Naive thymus-derived CD4-positive, alpha-beta T cell (primary cell): ENCODE results near the gene SPNS3. TPM values are rescaled to one million over a fixed set of nuclear protein-coding genes. Genes with fewer than 3 reads are reported as not detected.

Experiments
- ATAC-seq: fragments of 150-1000 bp; cut with Tn5 transposase; 2 replicates; pipeline ENCODE4 v1.10.0; 2021; ENCODE audit warnings: mild to moderate bottlenecking, moderate library complexity
- CTCF ChIA-PET: fragments of 350-600 bp; sonication (Branson Sonifier 250); formaldehyde crosslinking; loops from one replicate; lab custom pipeline; 2021; ENCODE audit warnings: antibody characterized with exemption; lab: Charles Lee
- POLR2A ChIA-PET: fragments of 350-600 bp; sonication (Branson Sonifier 250); formaldehyde crosslinking; loops from one replicate; lab custom pipeline; 2021; ENCODE audit warnings: antibody characterized with exemption, inconsistent platforms; lab: Charles Lee
- DNase-seq, 9 donors: peaks; one replicate each; pipeline versions ENCODE4 v3.0.0 to v3.0.0-alpha.2; 2020 to 2022; ENCODE audit warnings: mixed read lengths in 1 of 9
- H3K27ac ChIP-seq: one replicate; pipeline ENCODE4 v1.7.0; 2013; ENCODE audit warnings: mild to moderate bottlenecking, low read depth, low read length, moderate library complexity
- H3K27me3 ChIP-seq, 2 donors: one replicate each; pipeline ENCODE4 v1.7.0; 2013; ENCODE audit warnings: low read length in 2 of 2, mild to moderate bottlenecking in 2 of 2, moderate library complexity in 2 of 2; ENCODE audit not compliant: control insufficient read depth in 2 of 2, insufficient read depth in 2 of 2
- H3K36me3 ChIP-seq, 3 experiments: 1 replicate in 2 of 3; 2 replicates in 1 of 3; pipeline ENCODE4 v1.7.0; 2013; ENCODE audit warnings: low read length in 3 of 3, mild to moderate bottlenecking in 3 of 3, moderate library complexity in 1 of 3; ENCODE audit not compliant: insufficient read depth in 3 of 3, control insufficient read depth in 2 of 3
- H3K4me1 ChIP-seq, 2 donors: one replicate each; pipeline ENCODE4 v1.7.0; 2013; ENCODE audit warnings: low read length in 2 of 2, mild to moderate bottlenecking in 2 of 2, moderate library complexity in 1 of 2; ENCODE audit not compliant: control insufficient read depth in 2 of 2, insufficient read depth in 2 of 2
- H3K4me3 ChIP-seq: 2 replicates; pipeline ENCODE4 v1.7.0; 2013; ENCODE audit warnings: mild to moderate bottlenecking, low read length
- H3K9me3 ChIP-seq, 3 experiments: 1 replicate in 2 of 3; 2 replicates in 1 of 3; pipeline ENCODE4 v1.7.0; 2013; ENCODE audit warnings: low read length in 3 of 3; ENCODE audit not compliant: control insufficient read depth in 2 of 3
- H3K27ac Mint-ChIP-seq, 9 donors: one replicate each; pipeline ENCODE4 v1.8.0; 2020 to 2022; ENCODE audit warnings: mixed read lengths in 9 of 9, mild to moderate bottlenecking in 8 of 9, moderate library complexity in 5 of 9, inconsistent platforms in 2 of 9
- H3K27me3 Mint-ChIP-seq, 5 donors: one replicate each; pipeline ENCODE4 v1.8.0; 2021 to 2022; ENCODE audit warnings: mixed read lengths in 5 of 5, mild to moderate bottlenecking in 1 of 5
- H3K36me3 Mint-ChIP-seq, 5 donors: one replicate each; pipeline ENCODE4 v1.8.0; 2020 to 2022; ENCODE audit warnings: mixed read lengths in 5 of 5, mild to moderate bottlenecking in 3 of 5, inconsistent platforms in 1 of 5
- H3K4me1 Mint-ChIP-seq, 7 donors: one replicate each; pipeline ENCODE4 v1.8.0; 2020 to 2022; ENCODE audit warnings: mixed read lengths in 7 of 7, mild to moderate bottlenecking in 3 of 7, inconsistent platforms in 1 of 7
- H3K4me3 Mint-ChIP-seq, 10 donors: one replicate each; pipeline ENCODE4 v1.8.0; 2020 to 2022; ENCODE audit warnings: mild to moderate bottlenecking in 10 of 10, mixed read lengths in 10 of 10, moderate library complexity in 6 of 10, inconsistent platforms in 2 of 10
- H3K9me3 Mint-ChIP-seq, 11 donors: one replicate each; pipeline ENCODE4 v1.8.0; 2020 to 2022; ENCODE audit warnings: mixed read lengths in 11 of 11, mild to moderate bottlenecking in 4 of 11, inconsistent platforms in 1 of 11, moderate library complexity in 1 of 11
- intact Hi-C, 2 donors: fragments of 100-400 bp; cut with micrococcal nuclease; formaldehyde crosslinking; loops; one replicate each; pipeline ENCODE4 v1.15.1; 2023
- polyA plus RNA-seq, 2 donors: library from polyadenylated mRNA; unstranded; fragments of 300-500 nt; fragmentation: Illumina TruSeq; gene quantifications; one replicate each; pipeline ENCODE4 v1.2.3, GENCODE V29; 2021
- total RNA-seq, 6 experiments: library from RNA in 5 of 6; stranded (reverse) in 5 of 6; gene quantifications; 1 replicate in 5 of 6; 2 replicates in 1 of 6; pipeline ENCODE4 v1.2.3 and lab custom pipeline; 2021 to 2026

SPNS3 gene
- total and polyA plus RNA-seq, 7 experiments from 2014 or later: 1.7 to 7.3 (median 5.1) TPM

GRCh38 chr17:4475463-4475862 is 41.7 kb downstream of the SPNS3 start:
- peaks cover 0 to 5% (median 0%) of the 10 kb centered on the region in 5 donors for H3K27me3 Mint-ChIP-seq
- ATAC-seq (no peak), DNase-seq (no peak)
- no peak overlapping the region for H3K4me3 Mint-ChIP-seq
- Histone ChIP-seq H3K27ac (no peak overlapping the region), H3K27me3 (no peaks in the 10 kb centered on the region), H3K4me3 (no peak overlapping the region), H3K9me3 (no peaks in the 10 kb centered on the region), H3K36me3 (no peaks in the 10 kb centered on the region), H3K4me1 (peaks cover 0 to 5% of the 10 kb centered on the region in 2 donors)
- CTCF ChIA-PET: no interaction called here
- POLR2A ChIA-PET: no interaction called here
- no peaks in the 10 kb centered on the region for H3K9me3 Mint-ChIP-seq
- H3K27ac Mint-ChIP-seq: no peak overlapping the region
- peaks cover 0 to 10% (median 7%) of the 10 kb centered on the region in 7 donors for H3K4me1 Mint-ChIP-seq
- H3K36me3 Mint-ChIP-seq: no peaks in the 10 kb centered on the region
- intact Hi-C loops: no loop called here

- Histone ChIP-seq H3K4me3 (no peak overlapping the region), H3K27ac (no peak overlapping the region), H3K36me3 (no peaks in the 10 kb centered on the region), H3K27me3 (no peaks in the 10 kb centered on the region), H3K4me1 (peaks cover 4 to 11% of the 10 kb centered on the region in 2 donors), H3K9me3 (no peaks in the 10 kb centered on the region)
- ChIA-PET POLR2A (no interaction called here), CTCF (no interaction called here)
- ATAC-seq (no peak), DNase-seq (no peak)
- no peaks in the 10 kb centered on the region for H3K9me3 Mint-ChIP-seq
- no peak overlapping the region for H3K27ac Mint-ChIP-seq
- H3K4me3 Mint-ChIP-seq: no peak overlapping the region
- intact Hi-C loops: no loop called here
- H3K4me1 Mint-ChIP-seq: peaks cover 5 to 16% (median 11%) of the 10 kb centered on the region in 7 donors
- peaks cover 0 to 5% (median 0%) of the 10 kb centered on the region in 5 donors for H3K27me3 Mint-ChIP-seq
- no peaks in the 10 kb centered on the region for H3K36me3 Mint-ChIP-seq
Measured at GRCh38 chr17:4476017-4476416, 42.3 kb downstream of the SPNS3 start.

GRCh38 chr17:4476511-4477070 is 42.9 kb downstream of the SPNS3 start:
- intact Hi-C loops: no loop called here
- ATAC-seq (no peak), DNase-seq (no peak)
- no peaks in the 10 kb centered on the region for H3K36me3 ChIP-seq
- Mint-ChIP-seq H3K9me3 (no peaks in the 10 kb centered on the region), H3K27ac (no peak overlapping the region), H3K4me1 (peaks cover 11 to 22% (median 17%) of the 10 kb centered on the region in 7 donors), H3K4me3 (no peak overlapping the region), H3K36me3 (no peaks in the 10 kb centered on the region), H3K27me3 (peaks cover 0 to 5% (median 0%) of the 10 kb centered on the region in 5 donors)
- CTCF ChIA-PET: no interaction called here
- POLR2A ChIA-PET: no interaction called here
- no peak overlapping the region for H3K4me3 ChIP-seq
- H3K27ac ChIP-seq: no peak overlapping the region
- H3K9me3 ChIP-seq: no peaks in the 10 kb centered on the region
- no peaks in the 10 kb centered on the region for H3K27me3 ChIP-seq
- peaks cover 10 to 17% of the 10 kb centered on the region in 2 donors for H3K4me1 ChIP-seq

- DNase-seq: no peak
- Mint-ChIP-seq H3K36me3 (no peaks in the 10 kb centered on the region), H3K9me3 (no peaks in the 10 kb centered on the region), H3K4me3 (no peak overlapping the region), H3K27me3 (peaks cover 0 to 2% (median 0%) of the 10 kb centered on the region in 5 donors), H3K27ac (no peak overlapping the region), H3K4me1 (peaks cover 14 to 29% (median 24%) of the 10 kb centered on the region in 7 donors)
- Histone ChIP-seq H3K9me3 (no peaks in the 10 kb centered on the region), H3K4me1 (peaks cover 15 to 19% of the 10 kb centered on the region in 2 donors), H3K27me3 (no peaks in the 10 kb centered on the region), H3K4me3 (no peak overlapping the region), H3K27ac (no peak overlapping the region), H3K36me3 (no peaks in the 10 kb centered on the region)
- no peak for ATAC-seq
- ChIA-PET POLR2A (no interaction called here), CTCF (no interaction called here)
- intact Hi-C loops: no loop called here
Measured at GRCh38 chr17:4477255-4477791, 43.6 kb downstream of the SPNS3 start.

GRCh38 chr17:4478318-4478830 is 44.6 kb downstream of the SPNS3 start:
- intact Hi-C loops: no loop called here
- Histone ChIP-seq H3K36me3 (no peaks in the 10 kb centered on the region), H3K27me3 (no peaks in the 10 kb centered on the region), H3K9me3 (no peaks in the 10 kb centered on the region), H3K4me1 (peaks cover 15 to 19% of the 10 kb centered on the region in 2 donors), H3K27ac (no peak overlapping the region), H3K4me3 (no peak overlapping the region)
- Mint-ChIP-seq H3K27ac (no peak overlapping the region), H3K36me3 (no peaks in the 10 kb centered on the region), H3K27me3 (no peaks in the 10 kb centered on the region), H3K9me3 (no peaks in the 10 kb centered on the region), H3K4me1 (peaks cover 13 to 35% (median 29%) of the 10 kb centered on the region in 7 donors), H3K4me3 (no peak overlapping the region)
- DNase-seq (no peak), ATAC-seq (no peak)
- CTCF ChIA-PET: no interaction called here
- POLR2A ChIA-PET: no interaction called here

GRCh38 chr17:4479340-4479981 is 45.7 kb downstream of the SPNS3 start:
- no peaks in the 10 kb centered on the region for H3K9me3 Mint-ChIP-seq
- peaks cover 0 to 4% (median 0%) of the 10 kb centered on the region in 5 donors for H3K36me3 Mint-ChIP-seq
- ATAC-seq: no peak
- peak overlapping the region in 2 of 10 donors; percentile 23 to 77 for H3K4me3 Mint-ChIP-seq
- DNase-seq: no peak
- no peaks in the 10 kb centered on the region for H3K9me3 ChIP-seq
- H3K4me1 Mint-ChIP-seq: peaks cover 17 to 41% (median 34%) of the 10 kb centered on the region in 7 donors
- peaks cover 15 to 20% of the 10 kb centered on the region in 2 donors for H3K4me1 ChIP-seq
- POLR2A ChIA-PET: interaction anchor here (1.2 kb wide), 1 partner anchor 21 kb away, joined by 3 read pairs; no protein-coding TSS in a partner anchor
- no peaks in the 10 kb centered on the region for H3K27me3 ChIP-seq
- no peaks in the 10 kb centered on the region for H3K36me3 ChIP-seq
- H3K4me3 ChIP-seq: no peak overlapping the region
- intact Hi-C loops: no loop called here
- no peaks in the 10 kb centered on the region for H3K27me3 Mint-ChIP-seq
- H3K27ac Mint-ChIP-seq: peak overlapping the region in 5 of 9 donors; percentile 17 to 97 (median 46)
- CTCF ChIA-PET: no interaction called here
- no peak overlapping the region for H3K27ac ChIP-seq
